ENCODE results near the gene CUL5.
"Not testable (repeated sequence)": the region's sequence is repeated elsewhere in the genome, so short reads cannot be mapped to it uniquely, and the experiment has no call there.

- not testable (repeated sequence) for TF ChIP-seq POLR2A (IDR thresholded peaks at IDR 0.05)
- TF ChIP-seq, protein P1, sequence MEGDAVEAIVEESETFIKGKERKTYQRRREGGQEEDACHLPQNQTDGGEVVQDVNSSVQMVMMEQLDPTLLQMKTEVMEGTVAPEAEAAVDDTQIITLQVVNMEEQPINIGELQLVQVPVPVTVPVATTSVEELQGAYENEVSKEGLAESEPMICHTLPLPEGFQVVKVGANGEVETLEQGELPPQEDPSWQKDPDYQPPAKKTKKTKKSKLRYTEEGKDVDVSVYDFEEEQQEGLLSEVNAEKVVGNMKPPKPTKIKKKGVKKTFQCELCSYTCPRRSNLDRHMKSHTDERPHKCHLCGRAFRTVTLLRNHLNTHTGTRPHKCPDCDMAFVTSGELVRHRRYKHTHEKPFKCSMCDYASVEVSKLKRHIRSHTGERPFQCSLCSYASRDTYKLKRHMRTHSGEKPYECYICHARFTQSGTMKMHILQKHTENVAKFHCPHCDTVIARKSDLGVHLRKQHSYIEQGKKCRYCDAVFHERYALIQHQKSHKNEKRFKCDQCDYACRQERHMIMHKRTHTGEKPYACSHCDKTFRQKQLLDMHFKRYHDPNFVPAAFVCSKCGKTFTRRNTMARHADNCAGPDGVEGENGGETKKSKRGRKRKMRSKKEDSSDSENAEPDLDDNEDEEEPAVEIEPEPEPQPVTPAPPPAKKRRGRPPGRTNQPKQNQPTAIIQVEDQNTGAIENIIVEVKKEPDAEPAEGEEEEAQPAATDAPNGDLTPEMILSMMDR (IDR thresholded peaks at IDR 0.05), result not testable (repeated sequence)
Observed at GRCh38 chr11:108028822-108029441, 20.2 kb downstream of the CUL5 start.
